H1 (cell line): Measurements from ENCODE around the gene TATDN2. TPM values are rescaled to one million over a fixed set of nuclear protein-coding genes. Genes with fewer than 3 reads are reported as not detected.

ENCODE experiments used
- CTCF ChIA-PET: fragments of 300-600 bp; sonication (Branson Sonifier 250); formaldehyde crosslinking; loops from one replicate; lab custom pipeline; 2021; ENCODE audit not compliant: partially characterized antibody; lab: Charles Lee
- POLR2A ChIA-PET: fragments of 300-600 bp; sonication (Branson Sonifier 250); formaldehyde crosslinking; loops from one replicate; lab custom pipeline; 2021; ENCODE audit warnings: inconsistent platforms; ENCODE audit not compliant: partially characterized antibody; lab: Charles Lee
- DNase-seq, 2 experiments: peaks; one replicate each; pipeline versions ENCODE4 v3.0.0 to v3.0.0-alpha.2; 2010 to 2022; ENCODE audit warnings: low spot score in 2 of 2, low read depth in 1 of 2, mixed read lengths in 1 of 2
- FAIRE-seq: peaks from 2 replicates; lab custom pipeline; 2011; peaks lifted over from hg19 to GRCh38; lab: Jason Lieb, UNC
- H2AFZ ChIP-seq: 2 replicates; pipeline ENCODE4 v1.8.1; 2012; ENCODE audit warnings: low read length, inconsistent platforms
- H2AK5ac ChIP-seq: 2 replicates; pipeline ENCODE4 v1.6.1; 2013; ENCODE audit warnings: low read depth, low read length
- H2BK120ac ChIP-seq: replicated peaks from 2 replicates; pipeline ENCODE3; 2013; ENCODE audit warnings: low read depth, low read length, inconsistent platforms
- H2BK12ac ChIP-seq: 2 replicates; pipeline ENCODE4 v1.6.1; 2013; ENCODE audit warnings: low read depth, low read length
- H2BK15ac ChIP-seq: 2 replicates; pipeline ENCODE4 v1.6.1; 2013; ENCODE audit warnings: low read length
- H2BK20ac ChIP-seq: 2 replicates; pipeline ENCODE4 v1.6.1; 2013; ENCODE audit warnings: low read length
- H2BK5ac ChIP-seq: 2 replicates; pipeline ENCODE4 v1.6.1; 2013; ENCODE audit warnings: low read depth, low read length
- H3K14ac ChIP-seq: 2 replicates; pipeline ENCODE4 v1.6.1; 2013; ENCODE audit warnings: inconsistent platforms; ENCODE audit not compliant: insufficient read length
- H3K18ac ChIP-seq: 2 replicates; pipeline ENCODE4 v1.6.1; 2013; ENCODE audit warnings: low read length; ENCODE audit errors: extremely low read depth
- H3K23ac ChIP-seq: 2 replicates; pipeline ENCODE4 v1.6.1; 2013; ENCODE audit warnings: inconsistent platforms; ENCODE audit not compliant: insufficient read length
- H3K23me2 ChIP-seq: 2 replicates; pipeline ENCODE4 v1.6.1; 2013; ENCODE audit warnings: low read depth, low read length
- H3K27ac ChIP-seq: 2 replicates; pipeline ENCODE4 v1.6.1; 2011; ENCODE audit warnings: low read depth, low read length, inconsistent platforms
- H3K27me3 ChIP-seq, 4 experiments: replicated peaks in 1 of 4; 1 replicate in 1 of 4; 2 replicates in 3 of 4; pipeline versions ENCODE4 v1.6.1 to v1.8.1; 2011 to 2013; ENCODE audit warnings: low read length in 3 of 4, mild to moderate bottlenecking in 3 of 4, inconsistent platforms in 2 of 4, mixed read lengths in 2 of 4, moderate library complexity in 1 of 4; ENCODE audit not compliant: control insufficient read depth in 3 of 4, insufficient read depth in 3 of 4; ENCODE audit errors: extremely low read depth in 1 of 4
- H3K36me3 ChIP-seq, 4 experiments: 2 replicates each; pipeline versions ENCODE4 v1.6.1 to v1.8.1; 2011 to 2013; ENCODE audit warnings: mild to moderate bottlenecking in 4 of 4, low read length in 3 of 4, moderate library complexity in 2 of 4, control low read depth in 1 of 4, inconsistent platforms in 1 of 4; ENCODE audit not compliant: insufficient read depth in 4 of 4, control insufficient read depth in 2 of 4
- H3K4ac ChIP-seq: replicated peaks from 2 replicates; pipeline ENCODE3; 2013; ENCODE audit warnings: low read length, low read depth, mixed read lengths, inconsistent platforms; ENCODE audit not compliant: insufficient read length
- H3K4me1 ChIP-seq, 4 experiments: replicated peaks in 1 of 4; 1 replicate in 1 of 4; 2 replicates in 3 of 4; pipeline versions ENCODE4 v1.6.1 to v1.8.1; 2011 to 2013; ENCODE audit warnings: low read length in 3 of 4, inconsistent platforms in 2 of 4, mixed read lengths in 1 of 4; ENCODE audit not compliant: insufficient read depth in 4 of 4, control insufficient read depth in 3 of 4
- H3K4me2 ChIP-seq, 2 experiments: 2 replicates each; pipeline versions ENCODE4 v1.6.1 to v1.8.1; 2011 to 2013; ENCODE audit warnings: low read depth in 2 of 2, low read length in 2 of 2, control low read depth in 1 of 2, inconsistent platforms in 1 of 2, mild to moderate bottlenecking in 1 of 2; ENCODE audit not compliant: insufficient read depth in 1 of 2
- H3K4me3 ChIP-seq, 4 experiments: fragments of 200-600, 300-600 bp in 1 of 4; sonication (generic), shearing (Covaris generic), sonication (Bioruptor Twin) in 1 of 4; 2 replicates each; pipeline versions ENCODE4 v1.5.1 to v1.8.1; 2011 to 2016; ENCODE audit warnings: low read length in 4 of 4, low read depth in 3 of 4, control low read depth in 2 of 4, inconsistent platforms in 2 of 4, mild to moderate bottlenecking in 2 of 4, mixed read lengths in 1 of 4, moderate library complexity in 1 of 4; ENCODE audit not compliant: insufficient read depth in 2 of 4; ENCODE audit errors: extremely low read depth in 1 of 4
- H3K56ac ChIP-seq: replicated peaks from 2 replicates; pipeline ENCODE3; 2013; ENCODE audit warnings: low read depth, mild to moderate bottlenecking, mixed read lengths, low read length, inconsistent platforms; ENCODE audit not compliant: insufficient read length
- H3K79me1 ChIP-seq: 2 replicates; pipeline ENCODE4 v1.6.1; 2013; ENCODE audit warnings: low read depth, low read length, control low read depth
- H3K79me2 ChIP-seq, 2 experiments: 2 replicates each; pipeline versions ENCODE4 v1.6.1 to v1.8.1; 2012 to 2013; ENCODE audit warnings: low read length in 2 of 2, mild to moderate bottlenecking in 2 of 2, inconsistent platforms in 1 of 2; ENCODE audit not compliant: insufficient read depth in 2 of 2, control insufficient read depth in 1 of 2
- H3K9ac ChIP-seq, 4 experiments: replicated peaks in 1 of 4; 1 replicate in 1 of 4; 2 replicates in 3 of 4; pipeline versions ENCODE4 v1.6.1 to v1.8.1; 2011 to 2013; ENCODE audit warnings: low read depth in 3 of 4, low read length in 3 of 4, control low read depth in 2 of 4, mild to moderate bottlenecking in 2 of 4, moderate library complexity in 2 of 4, inconsistent platforms in 1 of 4; ENCODE audit errors: extremely low read depth in 1 of 4
- H3K9me3 ChIP-seq, 2 experiments: 2 replicates each; pipeline versions ENCODE4 v1.6.1 to v1.8.1; 2012 to 2013; ENCODE audit warnings: mild to moderate bottlenecking in 2 of 2, moderate library complexity in 2 of 2, control low read depth in 1 of 2, inconsistent platforms in 1 of 2, low read depth in 1 of 2, low read length in 1 of 2, mixed read lengths in 1 of 2; ENCODE audit not compliant: insufficient read depth in 2 of 2
- H4K20me1 ChIP-seq, 2 experiments: replicated peaks in 1 of 2; 2 replicates each; pipeline versions ENCODE3 to v1.8.1; 2011 to 2013; ENCODE audit warnings: inconsistent platforms in 2 of 2, low read length in 2 of 2, mild to moderate bottlenecking in 1 of 2; ENCODE audit not compliant: insufficient read depth in 2 of 2, control insufficient read depth in 1 of 2
- H4K5ac ChIP-seq: 2 replicates; pipeline ENCODE4 v1.6.1; 2013; ENCODE audit warnings: low read length, low read depth, mixed read lengths, inconsistent platforms; ENCODE audit not compliant: insufficient read length
- H4K8ac ChIP-seq: 2 replicates; pipeline ENCODE4 v1.8.0; 2013; ENCODE audit warnings: mild to moderate bottlenecking, moderate library complexity, low read length, inconsistent platforms; ENCODE audit not compliant: insufficient read depth; ENCODE audit errors: extremely low read depth
- H4K91ac ChIP-seq: replicated peaks from 2 replicates; pipeline ENCODE3; 2013; ENCODE audit warnings: low read length, mixed read lengths, inconsistent platforms; ENCODE audit not compliant: insufficient read length
- BRCA1 ChIP-seq: IDR thresholded peaks from 2 replicates; pipeline ENCODE4 v1.6.1; 2012; ENCODE audit warnings: low read depth, low read length, improper control_type of control experiment
- JUND ChIP-seq: IDR thresholded peaks from 2 replicates; pipeline ENCODE4 v1.6.1; 2011; ENCODE audit warnings: mild to moderate bottlenecking, improper control_type of control experiment, low read length
- KDM1A ChIP-seq: fragments of 200-600, 300-600 bp; sonication (generic); IDR thresholded peaks from 2 replicates; pipeline ENCODE4 v1.7.1; 2016; ENCODE audit warnings: mild to moderate bottlenecking, low read length, borderline replicate concordance
- POLR2A ChIP-seq, 2 experiments: IDR thresholded peaks; 1 replicate in 1 of 2; 2 replicates in 1 of 2; pipeline ENCODE4 v1.6.1; 2011; ENCODE audit warnings: low read depth in 2 of 2, low read length in 2 of 2, mild to moderate bottlenecking in 2 of 2; ENCODE audit errors: control extremely low read depth in 1 of 2
- POLR2AphosphoS5 ChIP-seq: IDR thresholded peaks from 2 replicates; pipeline ENCODE4 v1.6.1; 2011; ENCODE audit warnings: low read depth, low read length
- RFX5 ChIP-seq: IDR thresholded peaks from 2 replicates; pipeline ENCODE4 v1.6.1; 2011; ENCODE audit warnings: low read depth, low read length, improper control_type of control experiment, borderline replicate concordance
- SIN3A ChIP-seq, 2 experiments: IDR thresholded peaks in 1 of 2; conservative IDR thresholded peaks in 1 of 2; 2 replicates each; pipeline ENCODE4 v1.6.1; 2011 to 2012; ENCODE audit warnings: low read length in 2 of 2, improper control_type of control experiment in 1 of 2, low read depth in 1 of 2, mild to moderate bottlenecking in 1 of 2
- SIX5 ChIP-seq: IDR thresholded peaks from 2 replicates; pipeline ENCODE4 v1.6.1; 2011; ENCODE audit warnings: mild to moderate bottlenecking, low read depth, low read length
- SP4 ChIP-seq: IDR thresholded peaks from 2 replicates; pipeline ENCODE4 v1.6.1; 2012; ENCODE audit warnings: low read length, inconsistent platforms
- SRF ChIP-seq: IDR thresholded peaks from 2 replicates; pipeline ENCODE4 v1.6.1; 2011; ENCODE audit warnings: mild to moderate bottlenecking, low read depth, low read length, moderate library complexity
- TAF1 ChIP-seq: IDR thresholded peaks from 2 replicates; pipeline ENCODE4 v1.6.1; 2011; ENCODE audit warnings: mild to moderate bottlenecking, low read depth, low read length
- TCF12 ChIP-seq: IDR thresholded peaks from 2 replicates; pipeline ENCODE4 v1.6.1; 2011; ENCODE audit warnings: low read depth, mild to moderate bottlenecking, low read length
- TEAD4 ChIP-seq: IDR thresholded peaks from 2 replicates; pipeline ENCODE4 v1.6.1; 2012; ENCODE audit warnings: low read depth, low read length, inconsistent platforms, mixed read lengths
- USF2 ChIP-seq: IDR thresholded peaks from 2 replicates; pipeline ENCODE4 v1.6.1; 2011; ENCODE audit warnings: low read length, improper control_type of control experiment
- WGBS, 2 experiments: shearing (Covaris generic) in 1 of 2; methylation state at CpG; one replicate each; pipeline versions ENCODE4 v1.1.6 to v1.1.7; 2013 to 2015; ENCODE audit warnings: low lambda C conversion rate in 2 of 2, mixed read lengths in 2 of 2, inconsistent platforms in 1 of 2, low coverage in 1 of 2, missing lambda C conversion rate in 1 of 2; ENCODE audit not compliant: insufficient replicate concordance in 2 of 2, insufficient coverage in 1 of 2, insufficient read length in 1 of 2; ENCODE audit errors: extremely low coverage in 1 of 2, missing lambda C conversion rate in 1 of 2; 5-methylcytosine and 5-hydroxymethylcytosine counted together
- polyA plus RNA-seq, 7 experiments: library from polyadenylated mRNA; depleted of rRNA in 3 of 7; stranded (reverse) in 5 of 7; unstranded in 2 of 7; fragments of >200 nt in 5 of 7; fragments of 200-250 nt in 2 of 7; gene quantifications; 1 replicate in 5 of 7; 2 replicates in 1 of 7; 4 replicates in 1 of 7; pipeline versions ENCODE4 v1.2.1 to v1.2.3, GENCODE V29; 2011 to 2013; ENCODE audit warnings: missing spikeins in 2 of 7, mixed read lengths in 2 of 7
- total RNA-seq: library from RNA; stranded (reverse); fragmentation: NEBNext Ultra II Directional; extraction: Animal tissue kit (Norgen Biotek cat#: 25700); gene quantifications from 2 replicates; pipeline ENCODE4 v1.2.1, GENCODE V29; 2021

Gene TATDN2
- total and polyA plus RNA-seq, 2 of the 8 experiments (the other 6 are each of a cell fraction or from before 2014, with no cell fraction given): 12.1 to 34.8 TPM

- Histone ChIP-seq H2BK15ac (no peak overlapping the region), H3K4ac (no peak overlapping the region)
- TF ChIP-seq SIN3A (conservative IDR thresholded peaks at IDR 0.05 in 1 of 2, IDR thresholded peaks at IDR 0.05 in 1 of 2; ENCODE audit: low read depth in 1 of 2, low read length in 2 of 2): no peak
- no peak for TF ChIP-seq TEAD4
- TF ChIP-seq RFX5: no peak
- TF ChIP-seq POLR2AphosphoS5: no peak
- TF ChIP-seq POLR2A (IDR thresholded peaks at IDR 0.05; ENCODE audit: control extremely low read depth in 1 of 2, low read depth in 2 of 2, low read length in 2 of 2): no peak
- no peak for TF ChIP-seq SRF
- no peak for TF ChIP-seq TCF12
- no peak for TF ChIP-seq SIX5
- TF ChIP-seq TAF1: no peak
- TF ChIP-seq JUND: no peak
- no peak for TF ChIP-seq KDM1A
- TF ChIP-seq USF2: no peak
- no peak for TF ChIP-seq SP4
- TF ChIP-seq BRCA1: no peak
These were observed 72.0 kb downstream of the TATDN2 start for GRCh38 chr3:10320320-10320677.

More at GRCh38 chr3:10320320-10320677, 72.0 kb downstream of the TATDN2 start:
- Histone ChIP-seq H3K23ac (no peak overlapping the region), H3K9me3 (no peaks in the 10 kb centered on the region), H4K8ac (peak overlapping the region; percentile 98; the same call in 1 of the 2 replicates), H4K5ac (no peak overlapping the region), H2BK12ac (no peak overlapping the region), H3K4me3 (peak overlapping the region; percentile 88 to 97 (median 94)), H2BK20ac (no peak overlapping the region), H3K4me1 (peaks cover 0 to 4% (median 3%) of the 10 kb centered on the region in 4 experiments; a peak in 5 of 7 replicates), H2BK120ac (no peak overlapping the region), H3K56ac (no peak overlapping the region), H3K18ac (no peak overlapping the region), H3K36me3 (peaks cover 20 to 32% (median 28%) of the 10 kb centered on the region in 4 experiments), H2AFZ (peak overlapping the region; percentile 1; the same call in 1 of the 2 replicates), H3K27ac (peak overlapping the region; percentile 77), H4K91ac (no peak overlapping the region), H4K20me1 (peaks cover 3 to 10% of the 10 kb centered on the region in 2 experiments), H3K4me2 (peak overlapping the region; percentile 83 to 90), H3K79me1 (peaks cover 5% of the 10 kb centered on the region; the same call in 1 of the 2 replicates), H2AK5ac (no peak overlapping the region), H3K9ac (peak overlapping the region; percentile 77 to 94 (median 91)), H3K23me2 (peaks cover 7% of the 10 kb centered on the region; the same call in 1 of the 2 replicates), H3K27me3 (no peaks in the 10 kb centered on the region), H3K14ac (no peak overlapping the region), H2BK5ac (peak overlapping the region; percentile 85), H3K79me2 (peaks cover 11 to 25% of the 10 kb centered on the region in 2 experiments)
- POLR2A ChIA-PET: interaction anchor here (0.7 to 3.9 kb wide), 10 partner anchors 9 to 294 kb away, joined by 3 to 20 read pairs (median 4); partner anchors contain the start of gene FANCD2
- no peak for DNase-seq
- CTCF ChIA-PET: interaction anchor here (0.6 to 1.9 kb wide), 6 partner anchors 15 to 702 kb away, joined by 3 to 5 read pairs (median 3); no protein-coding TSS in a partner anchor
- FAIRE-seq: no peak
- 3% methylated on average over 9 of the region's 9 CpGs; no CpG with 5 or more reads in 1 of the 2 experiments for WGBS, 2 experiments
